CD4-positive, alpha-beta T cell treated with Interleukin-1 beta for 1 hour (primary cell): Measurements from ENCODE around the gene NEO1.

ENCODE experiments used
- DNase-seq, 2 donors: peaks; one replicate each; pipeline ENCODE4 v3.0.0-alpha.2; 2020 to 2022

NEO1 gene

DNA sequence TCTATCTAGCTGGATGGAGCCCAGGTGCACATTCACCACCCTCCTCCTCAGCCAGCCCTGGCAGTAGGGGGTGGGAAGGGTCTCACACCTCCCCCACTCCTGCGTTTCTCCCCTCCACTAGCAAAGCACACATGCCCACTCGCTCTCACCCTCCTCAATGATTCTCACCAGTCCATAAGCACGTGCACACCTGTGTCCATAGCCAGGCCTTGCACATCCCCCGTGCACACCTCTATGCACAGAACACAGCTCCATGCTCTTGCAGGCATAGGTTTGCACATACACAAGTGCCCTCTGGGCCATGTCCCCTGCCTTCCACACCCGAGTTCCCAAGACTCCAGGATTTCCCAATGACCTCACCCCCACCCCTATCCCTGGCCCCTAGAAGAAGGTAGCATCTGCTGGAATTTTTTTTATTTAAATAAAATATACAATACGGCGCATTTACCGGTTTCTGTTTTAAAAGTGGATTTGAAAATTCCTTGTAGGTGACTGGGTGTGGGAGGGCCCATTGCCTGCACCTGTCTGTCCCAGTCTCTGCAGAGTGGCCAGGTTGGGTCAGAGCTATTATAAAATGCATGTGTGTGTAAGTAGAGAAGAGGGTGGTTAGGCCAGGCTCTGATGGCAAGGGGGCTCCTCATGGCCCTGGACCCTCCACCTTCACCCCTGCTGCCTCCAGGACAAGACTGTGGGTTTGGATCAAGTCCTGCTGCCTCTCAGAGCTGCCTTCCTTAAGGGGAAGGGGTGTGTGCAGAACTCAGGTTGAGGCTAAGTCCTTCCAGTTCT, 267.4 kb downstream of the NEO1 start:
- DNase-seq, result no peak

GRCh38 chr15:73320619-73321180, 268.4 kb downstream of the NEO1 start:
- no peak for DNase-seq

DNA sequence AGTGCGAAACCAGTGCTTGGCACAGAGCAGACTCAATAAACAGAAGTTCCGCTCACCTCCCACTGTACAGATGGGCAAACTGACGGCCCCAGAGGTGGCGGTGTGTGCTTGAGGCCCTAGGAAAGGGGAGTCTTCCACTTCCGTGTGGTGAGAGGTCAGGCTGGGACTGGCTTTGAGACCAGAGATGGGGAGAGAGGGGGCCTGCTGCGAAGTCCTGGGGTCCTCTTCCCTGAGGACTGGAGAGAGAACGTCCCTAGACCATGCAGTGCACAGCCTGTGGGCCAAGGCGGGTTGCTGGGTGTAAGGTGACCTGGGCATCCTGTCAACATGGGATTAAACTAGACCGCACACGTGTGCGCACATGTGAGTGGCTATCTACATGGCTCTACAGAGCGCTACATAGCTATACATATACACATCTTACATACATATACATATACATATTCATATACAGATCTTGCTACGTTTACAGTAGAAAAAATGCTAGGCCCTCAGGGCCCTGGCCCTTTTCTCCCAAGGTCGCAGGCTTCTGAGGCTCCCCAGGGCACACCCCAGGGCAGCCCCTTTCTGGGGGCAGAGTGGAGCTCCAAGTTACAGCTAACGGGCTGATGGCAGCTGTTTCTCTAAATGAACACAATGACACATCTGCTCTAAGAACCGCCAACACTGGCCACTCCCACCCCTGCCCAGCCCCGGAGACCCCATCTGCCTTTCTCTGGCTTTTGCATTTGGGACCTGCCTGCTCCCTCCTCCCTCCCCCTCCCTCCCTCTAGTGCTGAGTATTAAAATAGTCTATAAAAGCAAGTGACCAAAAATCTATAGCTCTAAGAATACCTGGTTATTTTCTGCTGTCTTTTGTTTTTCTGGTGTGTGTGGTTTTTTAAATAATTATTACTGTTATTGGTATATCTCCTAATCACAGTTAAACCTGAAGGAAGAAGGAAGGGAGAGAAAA, 269.5 kb downstream of the NEO1 start:
- no peak for DNase-seq

DNA sequence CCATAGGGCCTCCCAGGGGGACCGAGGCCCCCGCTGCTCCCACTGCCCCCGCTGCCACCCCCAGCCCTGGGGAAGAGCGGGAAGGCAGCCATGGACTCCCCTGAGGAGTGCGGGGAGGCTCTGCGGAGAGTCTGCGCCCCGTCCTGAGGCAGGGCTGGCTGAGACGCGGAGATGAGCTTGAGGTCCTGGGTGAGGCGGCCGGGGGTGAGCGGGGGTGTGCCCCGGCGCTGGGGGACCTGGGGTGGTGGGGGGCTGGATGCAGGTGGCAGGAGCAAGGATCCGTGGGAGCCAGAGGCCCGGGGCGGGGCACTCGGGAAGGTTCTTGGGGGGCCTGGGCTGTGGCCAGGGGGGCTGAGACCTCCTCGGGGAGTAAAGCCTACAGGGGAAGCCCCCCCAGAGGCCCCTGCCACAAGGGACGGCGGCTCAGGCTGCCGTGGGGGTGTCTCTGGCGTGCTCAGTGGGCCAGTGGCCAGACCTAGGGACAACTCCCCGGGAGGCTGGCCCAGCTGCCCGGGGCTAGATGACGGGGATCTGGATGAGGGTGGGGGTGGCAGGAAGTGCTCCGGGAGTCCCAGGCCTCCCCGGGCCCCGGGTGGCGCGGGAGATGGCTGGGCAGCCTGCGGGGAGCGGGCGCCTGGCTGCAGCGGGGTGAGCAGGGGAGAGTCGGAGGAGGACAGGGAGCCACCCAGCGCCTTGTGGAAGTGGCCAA, 270.6 kb downstream of the NEO1 start:
- DNase-seq, result no peak

DNA sequence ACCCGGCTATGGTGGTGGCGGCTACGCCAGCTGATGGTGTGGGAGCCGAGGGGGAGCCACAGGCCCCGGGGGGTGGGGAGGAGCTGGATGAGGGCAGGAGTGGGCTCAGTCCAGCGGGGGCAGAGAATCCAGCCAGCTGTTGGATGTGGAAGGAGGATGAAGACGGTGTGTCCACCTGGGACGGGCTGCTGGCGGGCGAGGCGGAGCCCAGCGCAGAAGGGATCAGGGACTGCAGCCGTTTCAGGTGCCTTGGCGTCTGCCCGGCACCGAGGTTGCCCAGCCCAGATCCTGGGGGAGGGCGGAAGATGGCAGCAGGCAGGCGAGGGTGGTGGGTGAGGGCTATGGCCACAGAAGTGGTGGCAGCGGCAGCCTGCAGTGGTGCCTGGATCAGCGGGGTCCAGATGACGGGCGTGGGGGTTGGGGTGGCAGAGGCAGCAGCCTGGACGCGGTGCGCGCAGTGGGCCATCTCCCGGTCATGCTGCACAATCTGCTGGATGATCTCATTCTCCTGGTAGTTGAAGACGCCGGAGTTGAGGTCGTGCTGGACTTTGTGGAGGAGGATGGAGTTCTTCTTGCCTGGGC, 271.2 kb downstream of the NEO1 start:
- no peak for DNase-seq

DNA sequence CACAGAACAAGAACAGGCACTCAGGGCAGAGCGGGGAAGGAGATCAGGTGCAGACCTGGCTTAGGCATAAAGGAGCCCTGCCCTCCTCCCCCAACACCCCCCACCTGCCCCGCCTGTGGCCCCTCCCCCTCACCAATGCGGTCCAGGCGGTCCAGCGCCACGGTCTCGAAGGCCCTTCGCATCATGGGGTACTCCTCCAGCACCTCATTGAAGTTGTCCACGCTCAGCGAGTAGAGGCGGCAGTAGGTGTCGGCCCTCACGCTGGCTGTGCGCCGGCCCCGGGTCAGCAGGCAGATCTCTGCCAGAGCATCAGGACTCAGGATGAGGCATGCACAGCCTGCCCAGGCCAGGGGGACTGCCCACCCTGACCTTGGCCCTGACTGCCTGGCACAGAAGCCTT, 271.7 kb downstream of the NEO1 start:
- no peak for DNase-seq

DNA sequence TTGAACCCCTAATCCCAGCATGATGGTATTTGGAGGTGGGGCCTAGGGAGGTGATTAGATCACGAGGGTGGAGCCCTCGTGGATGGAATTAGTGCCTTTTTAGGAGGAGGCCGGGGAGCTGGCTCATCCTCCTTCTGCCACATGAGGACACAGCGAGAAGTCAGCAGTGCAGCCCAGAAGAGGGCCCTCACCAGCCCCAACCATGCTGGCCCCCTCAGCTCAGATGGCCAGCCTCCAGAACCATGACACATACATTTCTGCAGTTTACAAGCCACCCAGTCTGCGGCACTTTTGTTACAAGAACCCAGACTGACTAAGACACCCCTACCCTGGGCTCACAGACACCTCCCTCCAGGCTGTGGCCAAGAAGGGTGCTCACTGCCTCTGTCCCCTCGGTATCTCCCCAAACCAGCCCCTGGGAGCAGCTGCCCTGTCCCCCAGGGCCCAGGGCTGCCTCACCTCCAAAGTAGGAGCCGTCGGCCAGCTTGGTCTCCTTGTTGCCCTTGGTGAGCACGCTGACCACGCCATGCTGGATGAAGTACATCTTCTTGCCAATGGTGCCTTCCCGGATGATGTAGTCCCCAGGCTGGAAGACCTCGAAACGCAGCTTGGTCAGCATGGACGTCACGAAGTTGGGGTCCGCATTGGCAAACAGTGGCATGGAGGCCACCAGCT, 272.4 kb downstream of the NEO1 start:
- DNase-seq, result no peak

DNA sequence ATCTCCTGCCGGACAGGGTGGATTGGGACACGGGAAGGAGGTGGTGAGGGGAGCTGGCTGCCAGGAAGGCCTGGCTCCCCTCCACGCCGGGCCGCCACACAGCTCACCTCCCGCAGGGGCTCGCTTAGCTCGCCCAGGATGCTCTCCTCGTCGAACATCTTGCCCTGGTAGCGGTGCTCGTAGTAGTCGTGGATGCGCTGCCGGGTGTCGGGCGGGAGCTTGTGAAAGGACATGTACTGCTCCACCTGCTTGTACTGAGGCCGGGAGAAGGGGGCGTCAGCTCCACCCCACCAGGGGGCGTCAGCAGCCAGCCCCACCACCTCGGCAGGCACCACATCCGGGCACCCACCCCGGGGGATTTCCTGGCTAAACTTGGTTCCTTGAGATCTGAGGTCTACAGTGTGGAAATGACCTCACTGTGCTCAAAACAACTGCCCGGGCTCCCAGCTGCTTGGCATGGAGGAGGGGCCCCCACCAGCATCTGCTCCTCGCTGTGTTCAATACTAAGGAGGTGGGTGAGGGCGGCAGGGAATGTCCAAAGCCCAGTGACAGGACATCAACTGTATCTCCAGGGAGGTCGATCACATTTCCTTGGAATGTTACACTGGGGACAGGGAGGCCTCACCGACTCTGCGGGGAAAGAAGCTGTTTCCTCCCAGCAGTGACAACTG, 273.1 kb downstream of the NEO1 start:
- DNase-seq, result peak in 1 of 2 donors; percentile 7

DNA sequence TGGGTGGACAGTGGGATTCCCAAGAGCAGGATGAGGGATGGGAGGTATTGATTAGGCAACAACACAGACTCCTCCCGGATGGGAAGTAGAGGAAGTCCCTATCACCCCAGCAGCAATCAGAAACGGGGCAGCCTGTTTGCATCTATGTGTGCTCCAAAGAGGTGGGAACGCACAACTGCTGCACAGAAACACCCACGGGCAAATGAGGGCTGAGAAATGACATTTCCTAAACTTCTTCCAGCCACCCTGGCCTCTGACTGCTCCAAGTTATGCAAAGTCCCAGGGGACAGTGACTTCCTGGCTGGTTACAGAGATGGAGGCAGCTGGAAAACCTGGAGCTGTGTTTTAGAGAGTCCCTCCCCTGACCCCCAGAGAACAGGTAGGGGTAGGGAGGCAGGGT, 273.9 kb downstream of the NEO1 start:
- DNase-seq, result no peak

- DNase-seq, result no peak
Measured at GRCh38 chr15:73328149-73328820, 276.0 kb downstream of the NEO1 start.

- no peak for DNase-seq
Measured at GRCh38 chr15:73328981-73329380, 276.7 kb downstream of the NEO1 start.

GRCh38 chr15:73329501-73330200, 277.4 kb downstream of the NEO1 start:
- no peak for DNase-seq

GRCh38 chr15:73330206-73331051, 278.2 kb downstream of the NEO1 start:
- DNase-seq, result no peak

DNA sequence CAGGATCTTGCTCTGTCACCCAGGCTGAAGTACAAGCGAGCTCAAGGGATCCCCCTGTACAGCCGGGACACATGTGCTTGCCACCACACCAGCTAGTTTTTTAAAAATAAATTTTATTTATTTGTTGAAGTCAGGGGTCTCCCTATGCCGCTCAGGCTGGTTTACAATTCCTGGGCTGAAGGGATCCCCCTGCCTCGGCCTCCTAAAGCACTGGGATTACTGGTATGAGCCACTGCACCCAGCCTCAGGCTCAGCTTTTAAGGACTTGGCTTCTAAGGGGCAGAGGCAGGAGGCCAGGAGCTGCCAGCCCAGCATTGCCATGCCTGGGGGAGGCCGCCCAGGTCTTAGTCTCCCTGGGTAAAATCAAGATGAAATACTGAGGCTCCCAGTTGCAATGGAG, 279.2 kb downstream of the NEO1 start:
- DNase-seq, result no peak

GRCh38 chr15:73331991-73332925, 280.0 kb downstream of the NEO1 start:
- DNase-seq, result no peak

- no peak for DNase-seq
Measured at GRCh38 chr15:73333001-73333400, 280.7 kb downstream of the NEO1 start.

DNA sequence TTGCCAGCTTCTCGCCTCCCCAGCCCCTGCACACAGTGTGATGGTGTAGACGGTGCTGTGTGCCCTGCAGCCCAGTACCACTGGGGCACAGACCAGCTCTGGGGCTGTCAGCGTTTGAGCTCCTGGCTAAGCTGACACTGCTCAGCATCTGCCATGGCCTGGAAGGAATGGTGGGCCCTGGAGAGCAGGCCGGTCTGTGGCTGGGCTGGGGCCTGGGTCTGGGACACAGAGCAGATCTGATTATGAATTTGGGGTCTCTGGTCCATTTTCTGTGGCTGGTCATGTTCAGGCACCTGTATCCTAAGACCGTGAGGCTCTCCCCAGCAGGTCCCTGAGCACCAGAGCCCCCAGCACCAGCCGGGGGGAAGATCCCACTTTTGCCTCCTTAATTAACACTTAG, 281.8 kb downstream of the NEO1 start:
- DNase-seq, result no peak

- no peak for DNase-seq
Measured at GRCh38 chr15:73335026-73335425, 282.8 kb downstream of the NEO1 start.
